HepG2 (cell line): ENCODE results near the gene FAM24A. TPM values are rescaled to one million over a fixed set of nuclear protein-coding genes. Genes with fewer than 3 reads are reported as not detected.

Source experiments
- ATAC-seq: fragments of 200-7000 bp; cut with Tn5 transposase; 3 replicates; pipeline ENCODE4 v1.9.1; 2020; ENCODE audit warnings: mild to moderate bottlenecking, moderate library complexity
- BruUV-seq: library from RNA; stranded (reverse); fragments of 400-500 nt; replicated peaks from 2 replicates; lab custom pipeline; 2021; lab: Mats Ljungman, UMichigan
- CTCF ChIA-PET: fragments of 300-600 bp; formaldehyde crosslinking; extraction: SDS; loops from one replicate; lab custom pipeline; 2021; ENCODE audit warnings: low total read pairs, inconsistent platforms, low intra/inter-chr PET ratio; lab: Yijun Ruan, JAX
- POLR2A ChIA-PET: fragments of 350-600 bp; sonication (Branson Sonifier 250); formaldehyde crosslinking; loops from one replicate; lab custom pipeline; 2020; ENCODE audit warnings: antibody characterized with exemption, inconsistent platforms; lab: Yijun Ruan, JAX
- DNase-seq: peaks from one replicate; pipeline ENCODE4 v3.0.0-alpha.2; 2015; ENCODE audit warnings: low spot score
- FAIRE-seq: peaks from 3 replicates; lab custom pipeline; 2011; peaks lifted over from hg19 to GRCh38; lab: Jason Lieb, UNC
- H2AFZ ChIP-seq: one replicate; pipeline ENCODE4 v1.6.1; 2011; ENCODE audit warnings: low read length, inconsistent platforms
- H3K27ac ChIP-seq: fragments of 300-600 bp; 3 replicates; pipeline ENCODE4 v1.8.0; 2011; ENCODE audit warnings: mixed run types, mild to moderate bottlenecking, mixed read lengths, low read length, inconsistent platforms; ENCODE audit not compliant: insufficient read depth; ENCODE audit errors: extremely low read length
- H3K27me3 ChIP-seq, 2 experiments: fragments of 200-600 bp in 1 of 2; 2 replicates in 1 of 2; 3 replicates in 1 of 2; pipeline versions ENCODE4 v1.6.0 to v1.8.0; 2011; ENCODE audit warnings: low read length in 2 of 2, mild to moderate bottlenecking in 2 of 2, moderate library complexity in 2 of 2, inconsistent platforms in 1 of 2; ENCODE audit not compliant: insufficient read depth in 2 of 2, control insufficient read depth in 1 of 2
- H3K36me3 ChIP-seq, 2 experiments: fragments of 200-600 bp in 1 of 2; replicated peaks in 1 of 2; 2 replicates in 1 of 2; 3 replicates in 1 of 2; pipeline versions ENCODE4 v1.5.1 to v1.8.0; 2011; ENCODE audit warnings: low read length in 2 of 2, inconsistent platforms in 1 of 2; ENCODE audit not compliant: insufficient read depth in 2 of 2, control insufficient read depth in 1 of 2
- H3K4me1 ChIP-seq: 2 replicates; pipeline ENCODE4 v1.5.1; 2012; ENCODE audit warnings: low read length, inconsistent platforms; ENCODE audit not compliant: insufficient read depth
- H3K4me2 ChIP-seq: 2 replicates; pipeline ENCODE4 v1.6.0; 2011; ENCODE audit warnings: low read depth, low read length, inconsistent platforms
- H3K4me3 ChIP-seq, 3 experiments: fragments of 200-600 bp in 1 of 3; sonication (generic), shearing (Covaris generic) in 1 of 3; replicated peaks in 1 of 3; 2 replicates each; pipeline ENCODE4 v1.5.1; 2011 to 2016; ENCODE audit warnings: low read length in 3 of 3, inconsistent platforms in 2 of 3, low read depth in 2 of 3, mild to moderate bottlenecking in 2 of 3, control low read depth in 1 of 3, mixed read lengths in 1 of 3; ENCODE audit not compliant: insufficient read depth in 1 of 3
- H3K79me2 ChIP-seq: one replicate; pipeline ENCODE4 v1.6.1; 2011; ENCODE audit warnings: low read length, inconsistent platforms; ENCODE audit not compliant: insufficient read depth
- H3K9ac ChIP-seq: 2 replicates; pipeline ENCODE4 v1.6.0; 2011; ENCODE audit warnings: mild to moderate bottlenecking, low read depth, low read length, inconsistent platforms; ENCODE audit not compliant: insufficient read depth
- H3K9me3 ChIP-seq: 2 replicates; pipeline ENCODE4 v1.5.1; 2012; ENCODE audit warnings: mild to moderate bottlenecking, low read length
- H4K20me1 ChIP-seq: 2 replicates; pipeline ENCODE4 v1.6.0; 2011; ENCODE audit warnings: inconsistent platforms, mild to moderate bottlenecking, low read length, moderate library complexity; ENCODE audit not compliant: insufficient read depth
- ARID5B ChIP-seq: IDR thresholded peaks from 2 replicates; pipeline ENCODE4 v1.4.0; 2020; ENCODE audit warnings: mild to moderate bottlenecking, missing genetic modification reagents
- DZIP1 ChIP-seq: sonication (generic); formaldehyde crosslinking; IDR thresholded peaks from 2 replicates; pipeline ENCODE4 v1.5.0; 2020; ENCODE audit warnings: mild to moderate bottlenecking, missing genetic modification reagents
- EHMT2 ChIP-seq: fragments of 200-600 bp; sonication (generic); IDR thresholded peaks from 2 replicates; pipeline ENCODE4 v1.7.0; 2017; ENCODE audit warnings: antibody characterized with exemption, low read depth, low read length, borderline replicate concordance
- HNF4A ChIP-seq: sonication (generic); formaldehyde crosslinking; IDR thresholded peaks from 2 replicates; pipeline ENCODE4 v1.4.0; 2020; ENCODE audit warnings: missing genetic modification reagents
- KDM6A ChIP-seq: IDR thresholded peaks from 2 replicates; pipeline ENCODE4 v1.6.1; 2016; ENCODE audit warnings: low read depth
- POLR2AphosphoS5 ChIP-seq: IDR thresholded peaks from 2 replicates; pipeline ENCODE4 v1.6.1; 2012; ENCODE audit warnings: low read depth, low read length
- ZBTB7A ChIP-seq: sonication (generic); formaldehyde crosslinking; IDR thresholded peaks from 2 replicates; pipeline ENCODE4 v1.8.0; 2022; ENCODE audit warnings: mild to moderate bottlenecking, missing genetic modification reagents
- ZNF281 ChIP-seq: sonication (generic); formaldehyde crosslinking; IDR thresholded peaks from 2 replicates; pipeline ENCODE4 v1.4.0; 2020; ENCODE audit warnings: missing genetic modification reagents, borderline replicate concordance
- ZNF644 ChIP-seq: IDR thresholded peaks from 2 replicates; pipeline ENCODE4 v1.6.1; 2016; ENCODE audit warnings: low read depth
- ZNF883 ChIP-seq: sonication (generic); formaldehyde crosslinking; IDR thresholded peaks from 2 replicates; pipeline ENCODE4 v1.5.1; 2020; ENCODE audit warnings: mild to moderate bottlenecking, missing genetic modification reagents; ENCODE audit errors: not compliant biosample characterization
- WGBS: methylation state at CpG from one replicate; pipeline ENCODE4 v1.1.6; 2017; ENCODE audit warnings: low lambda C conversion rate; 5-methylcytosine and 5-hydroxymethylcytosine counted together
- in situ Hi-C: cut with HindIII; loops from 2 replicates; pipeline ENCODE4 v1.10.0; 2017; ENCODE audit warnings: low pct_unique_long_range_greater_than_20kb; ENCODE audit not compliant: extremely low pct_ligation_motif_present
- intact Hi-C: fragments of 100-400 bp; cut with micrococcal nuclease; formaldehyde crosslinking; loops from one replicate; pipeline ENCODE4 v1.10.0; 2022; ENCODE audit not compliant: unreplicated experiment
- polyA plus RNA-seq, 8 experiments: library from polyadenylated mRNA; depleted of rRNA in 3 of 8; stranded (reverse) in 7 of 8; unstranded in 1 of 8; fragments of >200 nt; fragmentation: Illumina TruSeq in 4 of 8; extraction: Trizol in 4 of 8; gene quantifications; 2 replicates each; pipeline versions ENCODE4 v1.2.1 to v1.2.3, GENCODE V29; 2011 to 2016; ENCODE audit warnings: low read depth in 4 of 8, missing spikeins in 1 of 8, mixed read lengths in 1 of 8; ENCODE audit not compliant: insufficient read depth in 1 of 8
- total RNA-seq, 5 experiments: library from RNA; depleted of rRNA; stranded (reverse); fragments of >200 nt; fragmentation: Illumina TruSeq; extraction: Trizol; gene quantifications; 2 replicates each; pipeline ENCODE4 v1.2.3, GENCODE V29; 2016; ENCODE audit warnings: low read depth in 1 of 5

The FAM24A gene
- total and polyA plus RNA-seq, 2 of the 13 experiments (the other 11 are each of a cell fraction or from before 2014, with no cell fraction given), result not detected

GRCh38 chr10:122954731-122955050 is 44.3 kb downstream of the FAM24A start (continued):
- TF ChIP-seq DZIP1 (CRISPR knock-in tag), result no peak; the same call in 1 of the 2 replicates
- TF ChIP-seq ZNF281 (CRISPR knock-in tag), result no peak
- no peak for TF ChIP-seq EHMT2
- TF ChIP-seq POLR2AphosphoS5, result no peak
- TF ChIP-seq ZBTB7A, result peak; percentile 11; the same call in 1 of the 2 replicates
- no peak for TF ChIP-seq ZNF883 (CRISPR knock-in tag)

- H4K20me1 ChIP-seq, result no peaks in the 10 kb centered on the region
- ChIA-PET POLR2A (interaction anchor here (0.8 to 1.2 kb wide), 2 partner anchors 24 to 52 kb away, joined by 3 to 10 read pairs; partner anchors contain the start of gene PSTK), CTCF (no interaction called here)
- DNase-seq (peak; percentile 5), FAIRE-seq (no peak), ATAC-seq (no peak)
- no peak overlapping the region for H2AFZ ChIP-seq
- in situ Hi-C loops, result no loop called here
- H3K27me3 ChIP-seq, result no peaks in the 10 kb centered on the region; a peak in 1 of 5 replicates
- H3K9me3 ChIP-seq, result no peaks in the 10 kb centered on the region
- peaks cover 7% of the 10 kb centered on the region for H3K79me2 ChIP-seq
- H3K4me2 ChIP-seq, result 0 out of 2 replicates have a peak overlapping the region, but pooled peaks have one; percentile 13
- TF ChIP-seq KDM6A (no peak), HNF4A (CRISPR knock-in tag) (peak; percentile 57), ARID5B (CRISPR knock-in tag) (0 out of 2 replicates have a peak, but pooled peaks have one; percentile 12), ZNF644 (CRISPR knock-in tag) (0 out of 2 replicates have a peak, but pooled peaks have one; percentile 28)
- intact Hi-C loops, result no loop called here
- WGBS, result 80% methylated on average over 1 of the region's 1 CpG
- BruUV-seq, result no TSS peak
- no peak overlapping the region for H3K9ac ChIP-seq
- no peak overlapping the region for H3K27ac ChIP-seq
- no peaks in the 10 kb centered on the region for H3K36me3 ChIP-seq
- no peak overlapping the region for H3K4me3 ChIP-seq
- peaks cover 48% of the 10 kb centered on the region for H3K4me1 ChIP-seq
These were observed 45.5 kb downstream of the FAM24A start for GRCh38 chr10:122955892-122956291.
